Ishikawa (cell line): ENCODE results near the gene CBX4.

Experiments
- EP300 ChIP-seq: IDR thresholded peaks from 2 replicates; pipeline ENCODE4 v1.6.1; 2012; ENCODE audit warnings: borderline replicate concordance
- FOXM1 ChIP-seq: IDR thresholded peaks from 2 replicates; pipeline ENCODE4 v1.6.1; 2012; ENCODE audit warnings: low read depth, borderline replicate concordance
- RAD21 ChIP-seq: IDR thresholded peaks from 2 replicates; pipeline ENCODE4 v1.6.1; 2012; ENCODE audit warnings: low read depth
- TAF1 ChIP-seq: IDR thresholded peaks from 2 replicates; pipeline ENCODE4 v1.6.1; 2012; ENCODE audit warnings: low read depth, mild to moderate bottlenecking
- YY1 ChIP-seq: IDR thresholded peaks from 2 replicates; pipeline ENCODE4 v1.6.1; 2012; ENCODE audit warnings: low read depth

GRCh38 chr17:79842136-79842655 is 3.0 kb upstream of the CBX4 start:
- TF ChIP-seq FOXM1, result no peak
- no peak for TF ChIP-seq RAD21
- no peak for TF ChIP-seq EP300
- no peak for TF ChIP-seq TAF1
- TF ChIP-seq YY1, result no peak
